GM19324 (cell line): ENCODE measurements around the gene KRT86.
"Not testable (repeated sequence)": the region's sequence is repeated elsewhere in the genome, so short reads cannot be mapped to it uniquely, and the experiment has no call there.

ENCODE experiments used
- ATAC-seq: cut with Tn5 transposase; IDR thresholded peaks from one replicate; pipeline ENCODE4 v1.9.1; 2021; ENCODE audit warnings: mild to moderate bottlenecking, moderate library complexity; ENCODE audit not compliant: unreplicated experiment, low FRiP score

The KRT86 gene

GRCh38 chr12:52287816-52288805 lies 13.7 kb downstream of the KRT86 start:
- not testable (repeated sequence) for ATAC-seq

GRCh38 chr12:52290483-52291134 lies 16.2 kb downstream of the KRT86 start:
- ATAC-seq, result not testable (repeated sequence)

GRCh38 chr12:52291267-52291935 lies 17.0 kb downstream of the KRT86 start, which contains the start of gene KRT81:
Gene KRT81 (minus strand): TSS chr12:52291534. CDS start chr12:52291465, 69 bp downstream.
- no peak for ATAC-seq

DNA sequence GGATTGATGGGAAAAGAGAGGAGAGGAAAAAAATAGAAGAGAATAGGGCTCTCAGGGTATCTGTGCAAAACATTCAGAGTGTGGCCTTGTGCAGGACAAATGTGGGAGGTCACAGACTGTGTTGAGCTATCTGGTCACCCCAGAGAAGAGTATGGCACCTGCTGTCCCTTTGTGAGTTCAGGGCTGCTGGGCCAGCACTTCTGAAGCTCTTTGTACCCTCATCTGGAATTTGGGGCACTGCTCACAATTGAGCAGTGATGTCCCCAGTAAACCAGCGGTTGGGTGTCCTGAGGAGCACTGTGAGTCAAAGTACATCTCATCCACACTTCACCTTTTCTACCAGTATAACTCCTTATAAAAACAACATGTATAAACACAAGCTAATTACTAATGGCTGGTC lies 19.5 kb downstream of the KRT86 start:
- ATAC-seq, result no peak

DNA sequence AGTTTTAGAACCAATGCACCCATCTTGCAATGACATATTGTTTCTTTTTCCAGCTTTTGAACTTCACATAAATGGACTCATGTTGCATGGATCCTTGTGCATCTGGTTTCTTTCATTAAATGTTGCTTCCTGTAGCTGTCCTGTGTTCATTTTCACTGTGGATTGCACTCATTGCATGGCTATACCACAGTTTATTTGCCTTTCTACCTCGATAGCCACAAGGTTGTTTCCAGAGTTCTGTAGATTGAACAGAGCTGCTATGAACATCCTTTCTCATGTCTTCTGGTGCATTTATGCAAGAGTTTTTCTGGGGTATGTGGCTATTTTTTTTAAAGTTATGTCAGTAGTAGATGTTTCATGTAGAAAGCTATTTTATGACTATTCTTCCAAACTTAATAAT lies 20.4 kb downstream of the KRT86 start:
- ATAC-seq, result no peak

- ATAC-seq, result no peak
Observed at GRCh38 chr12:52295663-52296062, 21.2 kb downstream of the KRT86 start.

GRCh38 chr12:52296572-52297215 lies 22.2 kb downstream of the KRT86 start:
- ATAC-seq, result no peak

DNA sequence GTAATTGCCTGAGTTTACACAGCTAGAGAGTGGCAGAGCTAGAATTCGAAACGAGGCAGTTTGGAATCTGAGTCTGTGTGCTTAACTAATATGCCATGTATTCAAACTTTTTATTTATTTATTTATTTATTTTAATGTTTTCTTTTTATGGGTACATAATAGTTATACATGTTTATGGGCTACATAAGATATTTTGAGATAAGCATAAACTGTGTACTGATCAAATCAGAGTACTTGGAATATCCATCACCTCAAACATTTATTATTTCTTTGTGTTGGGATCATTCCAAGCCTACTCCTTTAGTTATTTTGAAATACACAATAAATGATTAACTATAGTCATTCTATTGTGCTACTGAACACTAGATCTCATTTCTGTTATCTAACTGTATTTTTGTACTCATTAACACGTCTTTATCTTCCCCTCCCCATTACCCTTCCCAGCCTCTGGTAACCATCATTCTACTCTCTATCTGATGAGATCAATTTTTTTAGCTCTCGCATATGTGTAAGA lies 24.3 kb downstream of the KRT86 start:
- no peak for ATAC-seq

- no peak for ATAC-seq
Observed at GRCh38 chr12:52300796-52301691, 26.6 kb downstream of the KRT86 start.

DNA sequence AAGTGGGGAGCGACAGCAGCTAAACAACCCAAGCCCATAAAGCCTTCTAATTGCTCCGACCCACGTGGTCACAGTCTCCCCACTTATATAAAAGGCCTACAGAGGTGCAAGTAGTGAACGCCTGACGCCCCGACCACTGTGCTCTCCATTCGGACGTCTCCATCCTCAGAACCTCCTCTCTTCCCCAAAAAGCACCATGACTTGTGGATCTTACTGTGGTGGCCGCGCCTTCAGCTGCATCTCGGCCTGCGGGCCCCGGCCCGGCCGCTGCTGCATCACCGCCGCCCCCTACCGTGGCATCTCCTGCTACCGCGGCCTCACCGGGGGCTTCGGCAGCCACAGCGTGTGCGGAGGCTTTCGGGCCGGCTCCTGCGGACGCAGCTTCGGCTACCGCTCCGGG lies 27.3 kb downstream of the KRT86 start:
- not testable (repeated sequence) for ATAC-seq

DNA sequence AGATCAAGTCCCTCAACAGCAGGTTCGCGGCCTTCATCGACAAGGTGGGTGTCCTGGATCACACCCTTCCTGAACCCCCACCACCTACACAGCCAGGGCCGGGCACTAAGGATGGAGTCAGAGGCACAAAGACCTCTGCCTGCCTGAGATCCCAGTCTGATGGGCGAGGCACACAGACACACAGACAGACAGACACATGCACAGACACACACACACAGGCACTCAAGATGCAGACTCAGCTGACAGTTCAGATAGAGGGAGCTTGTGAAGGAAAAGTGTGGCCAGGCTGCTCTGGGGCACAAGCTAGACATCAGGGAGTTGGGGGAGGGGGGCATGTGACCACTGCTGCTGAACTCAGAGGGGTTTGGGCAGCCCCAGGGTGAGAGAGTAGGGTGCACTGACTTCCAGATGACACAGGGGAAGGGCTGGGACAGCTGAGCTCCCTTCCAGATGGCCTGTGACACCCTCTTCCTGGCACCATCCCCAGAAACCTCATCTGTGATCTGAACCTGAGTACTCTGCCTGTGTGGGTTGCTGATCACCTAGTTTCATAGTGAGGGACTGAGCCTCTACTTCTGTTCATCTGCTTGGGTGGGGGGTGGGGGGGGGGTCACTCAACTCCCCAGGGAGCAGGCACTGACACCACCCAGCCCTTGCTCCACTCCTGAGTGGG lies 27.9 kb downstream of the KRT86 start:
- not testable (repeated sequence) for ATAC-seq

DNA sequence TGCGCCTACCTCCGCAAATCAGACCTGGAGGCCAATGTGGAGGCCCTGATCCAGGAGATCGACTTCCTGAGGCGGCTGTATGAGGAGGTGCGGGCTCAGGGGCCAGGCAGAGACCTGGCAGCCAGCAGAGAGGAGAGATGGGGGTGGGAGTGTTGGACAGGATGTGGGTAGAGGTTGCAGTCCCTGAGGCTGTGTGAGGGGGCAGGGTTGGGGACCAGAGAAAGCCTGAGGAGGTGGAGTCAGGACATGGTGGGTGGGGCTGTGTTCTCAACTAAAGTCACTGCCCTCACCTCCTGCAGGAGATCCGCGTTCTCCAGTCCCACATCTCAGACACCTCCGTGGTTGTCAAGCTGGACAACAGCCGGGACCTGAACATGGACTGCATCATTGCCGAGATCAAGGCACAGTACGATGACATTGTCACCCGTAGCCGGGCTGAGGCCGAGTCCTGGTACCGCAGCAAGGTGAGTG lies 30.5 kb downstream of the KRT86 start:
- peak; percentile 56 for ATAC-seq

- no peak for ATAC-seq
Observed at GRCh38 chr12:52305921-52306705, 31.7 kb downstream of the KRT86 start.

- ATAC-seq, result no peak
Observed at GRCh38 chr12:52306731-52307130, 32.3 kb downstream of the KRT86 start.

- ATAC-seq, result no peak
Observed at GRCh38 chr12:52307836-52308805, 33.7 kb downstream of the KRT86 start.

- ATAC-seq, result no peak
Observed at GRCh38 chr12:52308806-52309425, 34.5 kb downstream of the KRT86 start.
